NCI-H2029 (cell line): ENCODE results near the gene TTC28.

Experiments used
- DNase-seq: peaks from one replicate; lab custom pipeline; 2025; lab: John Stamatoyannopoulos, UW

TTC28 gene

DNA sequence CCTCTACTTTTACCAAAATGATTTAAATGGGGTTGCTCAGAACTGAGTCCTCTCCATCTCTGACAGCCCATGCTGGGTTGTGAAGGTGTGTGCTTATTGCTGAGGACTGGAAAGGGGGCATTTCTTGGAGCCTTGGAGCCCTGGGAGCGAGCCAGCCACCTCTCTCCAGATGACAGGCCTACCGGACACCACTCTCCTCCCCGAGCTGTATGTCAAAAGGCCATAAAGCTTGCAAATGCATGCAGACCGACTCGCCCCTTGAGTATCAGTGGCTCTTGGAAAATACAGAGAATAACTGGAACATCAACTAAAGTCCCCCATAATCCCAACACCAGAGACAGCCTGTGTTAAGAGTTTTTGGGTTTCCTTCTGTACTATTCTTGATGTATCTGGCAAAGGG is 692.7 kb downstream of the TTC28 start:
- no peak for DNase-seq

- no peak for DNase-seq
Measured at GRCh38 chr22:27986459-27986858, 693.2 kb downstream of the TTC28 start.

DNA sequence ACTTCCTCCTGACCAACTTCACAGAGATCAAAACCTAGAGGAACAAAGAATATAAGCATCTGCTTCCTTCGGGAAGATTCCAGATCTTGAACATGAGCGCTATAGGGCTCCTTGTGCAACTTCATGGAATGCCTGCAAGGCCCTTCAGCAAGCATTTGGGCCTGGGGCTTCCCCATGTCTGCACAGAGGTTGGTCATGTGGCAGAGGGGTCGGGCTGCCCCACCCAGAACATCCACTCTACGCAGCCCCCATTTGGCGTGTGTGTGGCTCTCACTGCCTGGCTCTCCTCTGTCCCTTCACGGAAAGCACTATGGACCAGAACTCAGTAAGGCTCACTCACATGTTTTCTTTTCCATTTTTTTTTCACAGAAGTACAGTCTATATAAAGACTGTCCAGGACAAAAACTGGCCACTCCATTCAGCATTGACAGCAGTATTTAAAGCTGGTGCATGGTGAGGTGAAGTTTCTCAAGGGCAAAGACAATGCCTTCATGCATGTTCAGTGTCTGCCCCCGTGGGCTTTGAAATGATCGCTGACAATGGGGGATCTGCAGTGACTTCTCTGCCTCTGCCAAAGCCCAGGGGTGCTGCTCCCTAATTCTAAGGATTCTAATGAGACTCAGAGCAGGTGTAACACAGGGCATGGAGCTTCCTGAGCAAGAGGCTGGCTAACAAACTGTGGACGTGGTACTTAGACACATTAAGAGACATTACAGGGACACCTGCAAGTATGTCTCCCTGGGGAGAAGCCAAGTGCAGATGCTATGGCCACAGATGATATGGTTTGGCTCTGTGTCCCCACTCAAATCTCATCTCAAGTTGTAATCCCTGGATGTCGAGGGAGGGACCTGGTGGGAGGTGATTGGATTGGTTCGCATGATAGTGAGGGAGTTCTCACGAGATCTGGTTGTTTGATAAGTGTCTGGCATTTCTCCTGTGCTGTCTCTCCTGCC is 694.0 kb downstream of the TTC28 start:
- DNase-seq = no peak

GRCh38 chr22:27984723-27985122 is 694.9 kb downstream of the TTC28 start:
- DNase-seq = no peak

GRCh38 chr22:27984001-27984695 is 695.5 kb downstream of the TTC28 start:
- DNase-seq = no peak

DNA sequence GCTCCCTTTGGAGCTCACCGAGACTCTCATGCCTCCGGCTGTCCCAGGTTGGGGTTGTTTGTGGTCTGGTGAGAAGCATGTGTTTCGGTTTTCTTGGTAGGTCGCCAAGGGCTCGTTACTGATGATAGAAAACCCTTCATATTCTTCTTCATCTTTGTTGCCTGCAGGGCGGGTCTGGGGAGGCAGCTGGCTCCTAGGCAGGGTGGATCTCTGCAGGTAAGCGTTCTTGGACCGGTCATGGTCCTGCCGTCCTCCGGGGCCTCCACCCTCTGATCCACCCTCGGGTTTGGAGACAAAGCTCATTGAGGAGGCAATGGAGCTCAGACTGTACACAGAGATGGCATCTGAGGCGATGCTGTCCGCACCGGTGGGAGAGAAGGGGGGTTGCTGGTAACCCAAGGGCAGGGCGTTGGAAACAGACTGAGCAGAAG is 696.3 kb downstream of the TTC28 start:
- DNase-seq = no peak

DNA sequence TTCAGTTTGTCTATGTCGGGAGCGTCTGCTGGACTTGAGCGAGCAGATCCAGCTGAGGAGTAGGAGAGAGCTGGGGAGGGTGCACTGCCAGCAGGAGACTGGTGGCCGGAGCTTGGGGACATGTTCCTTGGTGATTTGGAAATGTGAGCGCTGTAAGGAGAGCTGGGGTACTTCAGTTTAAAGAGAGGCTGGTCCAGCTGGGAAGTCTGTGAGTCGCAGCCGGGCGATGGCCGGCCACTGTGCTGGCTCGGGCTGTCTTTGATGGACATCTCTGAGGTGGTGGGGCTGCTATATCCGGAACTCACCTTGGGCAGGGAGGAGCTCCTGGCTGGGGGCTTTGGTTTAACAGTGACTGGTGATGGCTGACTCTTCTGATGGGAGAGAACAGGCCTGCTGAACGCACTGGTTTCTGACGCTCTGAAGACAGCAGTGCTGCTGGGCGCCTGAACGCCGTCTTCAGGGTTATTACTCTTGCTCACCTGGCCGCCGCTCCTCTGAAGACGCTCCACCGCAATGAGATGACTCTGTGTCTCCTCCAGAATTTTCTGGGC is 696.9 kb downstream of the TTC28 start:
- no peak for DNase-seq

- no peak for DNase-seq
Measured at GRCh38 chr22:27982106-27982505, 697.5 kb downstream of the TTC28 start.

DNA sequence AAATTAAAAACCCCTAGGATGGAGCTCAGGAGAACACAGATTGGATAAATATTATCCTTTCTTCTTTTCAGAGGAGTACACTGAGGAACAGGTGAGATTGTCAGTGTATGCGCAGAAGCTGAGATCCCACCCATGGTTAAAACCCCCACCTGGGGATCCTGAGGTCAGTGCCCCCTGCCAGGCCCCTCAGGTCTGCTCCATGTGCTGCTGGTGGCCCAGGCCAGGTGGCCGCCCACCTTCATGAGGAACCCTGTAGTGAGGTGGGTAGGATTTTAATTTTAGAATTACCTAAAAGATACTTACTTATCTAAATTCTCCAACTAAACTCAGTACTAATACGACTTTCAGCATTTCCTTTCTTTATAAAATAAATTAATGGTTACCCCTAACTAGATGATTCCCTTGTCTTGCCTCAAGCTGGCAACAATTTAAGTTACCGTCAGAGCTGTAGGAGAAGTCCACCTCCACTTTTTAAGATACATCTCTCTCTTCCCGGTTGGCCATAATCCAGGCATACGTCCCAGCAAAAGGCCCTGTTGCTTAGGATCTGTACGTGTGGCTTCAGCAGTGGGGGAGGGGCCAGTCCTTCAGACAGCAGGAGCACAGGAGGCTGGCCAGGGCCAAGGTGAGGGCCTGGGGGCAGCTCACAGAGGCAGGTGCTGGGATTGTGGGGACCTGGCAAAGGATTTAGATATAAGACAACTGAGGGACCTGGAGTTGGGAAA is 699.1 kb downstream of the TTC28 start:
- no peak for DNase-seq

DNA sequence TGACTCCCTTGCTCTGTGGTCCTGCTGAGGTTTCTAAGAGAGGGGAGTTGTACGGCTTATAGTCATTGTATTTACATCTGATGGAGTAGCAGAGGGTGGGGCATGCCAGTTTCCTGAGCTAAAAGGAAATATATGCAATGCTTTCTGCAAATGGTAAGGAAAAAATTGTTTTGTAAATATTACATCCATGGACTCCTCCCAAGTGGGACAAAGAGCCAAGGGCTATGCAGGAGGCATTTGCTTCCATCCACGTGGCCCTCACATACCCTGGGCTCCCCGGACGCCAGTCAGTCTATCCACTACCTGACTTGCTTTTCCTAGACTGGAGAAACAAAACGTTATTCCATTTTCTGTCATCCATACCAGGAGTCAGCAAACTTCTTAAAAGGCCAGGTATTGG is 700.8 kb downstream of the TTC28 start:
- DNase-seq = no peak

DNA sequence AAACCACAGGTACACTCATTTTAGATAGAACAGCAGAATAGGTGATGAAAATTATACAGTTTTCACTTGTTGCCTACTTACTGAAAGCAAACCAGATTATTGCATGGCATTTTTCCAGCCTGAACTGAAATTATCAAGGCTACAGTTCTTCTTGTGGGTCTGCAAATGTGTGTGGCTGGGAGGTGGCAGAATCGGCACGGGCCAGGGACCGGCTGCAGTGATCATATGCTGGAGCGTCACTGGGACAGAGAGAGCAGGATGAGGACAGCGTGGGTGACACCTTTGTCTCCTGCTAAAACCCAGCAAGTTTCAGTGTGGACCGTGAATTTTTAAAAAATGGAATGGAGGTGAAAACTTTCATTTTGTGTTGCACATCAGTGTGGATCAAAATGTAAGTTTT is 701.3 kb downstream of the TTC28 start:
- DNase-seq = no peak

GRCh38 chr22:27976586-27976985 is 703.1 kb downstream of the TTC28 start:
- DNase-seq = no peak

GRCh38 chr22:27975381-27976013 is 704.1 kb downstream of the TTC28 start:
- DNase-seq = no peak

GRCh38 chr22:27973846-27974245 is 705.8 kb downstream of the TTC28 start:
- DNase-seq = no peak

GRCh38 chr22:27972732-27973698 is 706.6 kb downstream of the TTC28 start:
- no peak for DNase-seq

- DNase-seq = no peak
Measured at GRCh38 chr22:27971926-27972325, 707.7 kb downstream of the TTC28 start.

GRCh38 chr22:27970596-27971220 is 708.9 kb downstream of the TTC28 start:
- DNase-seq = no peak

- no peak for DNase-seq
Measured at GRCh38 chr22:27966168-27967064, 713.2 kb downstream of the TTC28 start.
